GM19035 (cell line): ENCODE measurements around the gene TGFB2.

Experiments
- ATAC-seq: cut with Tn5 transposase; IDR thresholded peaks from one replicate; pipeline ENCODE4 v1.9.1; 2021; ENCODE audit not compliant: unreplicated experiment

Gene TGFB2

DNA sequence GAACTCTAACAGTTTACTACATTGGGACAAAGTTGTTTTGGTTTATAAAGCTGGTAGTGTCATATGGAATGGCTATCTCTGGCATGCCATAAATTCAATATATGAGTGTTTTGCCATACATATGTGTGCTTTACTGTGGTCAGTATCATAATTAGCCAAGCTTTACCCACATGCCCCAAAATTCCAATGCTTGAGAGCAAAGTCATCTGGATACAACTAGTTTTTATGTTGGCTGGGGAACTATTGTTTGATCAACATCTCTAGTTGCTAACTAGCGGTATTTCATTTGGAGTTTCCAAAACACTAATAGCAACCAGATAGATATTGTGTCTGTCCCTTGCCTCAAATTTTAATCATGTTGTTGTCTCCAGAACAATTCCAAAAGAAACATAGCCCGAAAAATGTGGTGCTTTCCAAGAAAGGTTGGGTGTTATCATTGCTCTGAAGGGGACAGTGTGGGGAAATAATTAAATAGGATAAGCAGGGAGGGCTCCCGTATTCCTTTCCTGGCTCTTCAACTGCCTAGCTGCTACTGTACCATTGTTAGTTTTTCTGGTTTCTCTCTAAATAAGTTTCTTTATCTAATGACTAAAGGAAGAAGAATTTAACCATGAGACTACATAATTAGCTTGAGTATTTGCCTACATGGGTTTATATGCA is 136.1 kb downstream of the TGFB2 start:
- ATAC-seq = no peak

GRCh38 chr1:218482683-218483082 is 137.5 kb downstream of the TGFB2 start:
- no peak for ATAC-seq

DNA sequence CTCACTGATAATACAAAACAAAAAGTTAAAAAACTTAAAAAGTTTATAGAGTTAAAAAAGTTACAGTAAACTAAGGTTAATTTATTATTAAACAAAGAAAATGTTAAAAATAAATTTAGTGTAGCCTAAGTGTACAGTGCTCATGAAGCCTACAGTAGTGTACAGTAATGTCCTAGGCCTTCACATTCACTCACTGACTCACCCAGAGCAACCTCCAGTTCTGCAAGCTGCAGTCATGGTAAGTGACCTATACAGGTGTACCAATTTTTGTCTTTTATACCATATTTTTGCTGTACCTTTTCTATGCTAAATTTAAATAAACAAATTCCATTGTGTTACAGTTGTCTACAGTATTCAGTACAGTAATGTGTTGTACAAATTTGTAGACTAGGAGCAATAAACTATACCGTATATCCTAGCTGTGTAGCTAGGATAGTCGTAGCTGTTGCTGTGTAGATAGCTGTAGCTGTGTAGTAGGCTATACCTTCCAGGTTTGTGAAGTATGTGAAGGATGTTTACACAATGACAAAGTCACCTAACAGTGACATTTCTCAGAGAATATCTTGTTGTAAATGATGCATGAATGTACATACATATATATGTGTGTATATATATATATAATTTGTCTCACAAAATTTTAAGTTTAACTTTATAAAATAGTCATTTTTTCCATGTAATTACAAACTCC is 140.2 kb downstream of the TGFB2 start:
- ATAC-seq = no peak

GRCh38 chr1:218488531-218488930 is 143.4 kb downstream of the TGFB2 start:
- ATAC-seq = no peak

DNA sequence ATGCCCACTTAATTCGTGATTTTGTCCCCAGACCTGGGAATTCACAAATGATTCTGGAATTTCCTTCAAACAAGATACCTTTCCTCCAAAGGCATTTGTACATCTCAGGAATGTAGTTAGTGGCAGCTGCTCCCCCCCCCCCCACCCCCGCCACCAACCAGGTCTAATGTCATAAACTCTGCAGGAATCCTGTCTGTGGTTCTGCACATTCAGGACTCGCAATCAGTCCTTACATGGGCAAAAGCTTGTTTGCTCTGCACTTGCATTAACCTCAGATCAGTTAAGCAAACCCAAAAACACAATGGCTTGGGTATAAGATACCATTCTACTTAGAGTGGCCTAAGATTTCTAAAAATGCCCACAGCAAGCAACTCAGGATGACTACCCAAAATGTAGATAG is 143.8 kb downstream of the TGFB2 start:
- no peak for ATAC-seq

DNA sequence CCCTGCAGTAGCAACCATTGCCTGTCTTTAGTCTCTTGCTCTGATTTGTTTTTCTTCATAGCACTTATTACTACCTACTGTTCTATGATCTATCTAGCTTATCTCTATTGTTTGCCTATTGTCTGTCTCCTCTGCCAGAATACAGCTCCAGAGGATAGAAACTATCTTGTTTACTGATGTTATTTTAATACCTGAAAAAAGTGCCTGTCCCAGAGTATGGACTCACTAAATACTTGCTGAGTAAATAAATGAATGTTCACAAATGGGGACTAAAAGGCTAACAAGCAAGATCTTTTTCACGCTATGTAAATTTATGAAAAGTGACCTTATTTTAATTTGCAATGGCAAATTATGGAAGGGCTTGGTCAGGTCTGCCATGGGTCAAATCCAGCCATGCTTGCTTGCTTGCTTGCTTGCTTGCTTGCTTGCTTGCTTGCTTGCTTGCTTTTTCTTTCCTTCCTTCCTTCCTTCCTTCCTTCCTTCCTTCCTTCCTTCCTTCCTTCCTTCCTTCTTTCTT is 145.3 kb downstream of the TGFB2 start:
- ATAC-seq = no peak

DNA sequence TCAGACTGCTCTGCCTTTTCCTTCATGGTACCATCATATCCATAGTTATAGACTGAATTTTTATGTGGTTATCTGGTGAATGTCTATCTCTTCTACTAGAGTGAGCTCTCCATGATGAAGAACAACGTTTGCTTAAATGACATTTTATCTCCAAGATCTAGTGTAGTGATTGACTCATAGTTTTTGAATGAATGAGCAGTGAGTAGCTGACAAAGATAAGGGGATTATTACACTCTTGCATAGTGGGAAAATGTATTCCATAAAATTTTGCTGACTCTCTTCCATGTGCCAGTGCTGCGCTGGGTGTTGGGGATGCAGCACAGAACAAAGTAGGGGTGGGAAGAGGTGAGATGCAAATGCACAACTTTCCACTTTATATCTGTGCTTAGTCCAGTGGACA is 147.7 kb downstream of the TGFB2 start:
- ATAC-seq = no peak

- ATAC-seq = no peak
Observed at GRCh38 chr1:218493986-218494385, 148.8 kb downstream of the TGFB2 start.
